HUES6 (cell line): Measurements from ENCODE around the gene HK3.

ENCODE experiments used
- H3K27ac ChIP-seq: 2 replicates; pipeline ENCODE4 v1.7.0; 2013; ENCODE audit warnings: low read depth, mild to moderate bottlenecking, low read length, inconsistent platforms
- H3K27me3 ChIP-seq: 2 replicates; pipeline ENCODE4 v1.6.1; 2013; ENCODE audit warnings: low read length; ENCODE audit not compliant: control insufficient read depth, insufficient read depth
- H3K36me3 ChIP-seq: 2 replicates; pipeline ENCODE4 v1.6.1; 2013; ENCODE audit warnings: low read length; ENCODE audit not compliant: control insufficient read depth, insufficient read depth
- H3K4me1 ChIP-seq: 2 replicates; pipeline ENCODE4 v1.6.1; 2013; ENCODE audit warnings: low read length; ENCODE audit not compliant: control insufficient read depth, insufficient read depth
- H3K4me3 ChIP-seq: 2 replicates; pipeline ENCODE4 v1.5.1; 2013; ENCODE audit warnings: low read depth, low read length
- H3K9ac ChIP-seq: one replicate; pipeline ENCODE4 v1.6.1; 2013; ENCODE audit warnings: mild to moderate bottlenecking, low read length
- H3K9me3 ChIP-seq: 2 replicates; pipeline ENCODE4 v1.6.1; 2013; ENCODE audit warnings: low read depth, low read length; ENCODE audit not compliant: control insufficient read depth, insufficient read depth

The HK3 gene

GRCh38 chr5:176899296-176899891 is at the start of gene HK3:
HK3 (minus strand) TSS chr5:176899346; CDS start chr5:176896159, 3,187 bp downstream.
- no peak within 1 kb of the TSS for H3K9ac ChIP-seq
- H3K4me1 ChIP-seq = no peaks in the 10 kb centered on the region; the same call in 1 of the 2 replicates
- no peak within 1 kb of the TSS for H3K27ac ChIP-seq
- no peaks in the 10 kb centered on the region for H3K9me3 ChIP-seq
- no peaks in the 10 kb centered on the region for H3K27me3 ChIP-seq
- H3K36me3 ChIP-seq = peaks cover 33% of the 10 kb centered on the region
- H3K4me3 ChIP-seq = no peak within 1 kb of the TSS

GRCh38 chr5:176948458-176948857 is 49.3 kb upstream of the HK3 start:
- Histone ChIP-seq H3K27me3 (no peaks in the 10 kb centered on the region), H3K36me3 (peaks cover 55% of the 10 kb centered on the region), H3K9me3 (no peaks in the 10 kb centered on the region), H3K27ac (no peak overlapping the region), H3K4me1 (peaks cover 23% of the 10 kb centered on the region), H3K9ac (no peak overlapping the region), H3K4me3 (no peak overlapping the region)

GRCh38 chr5:176947847-176948246 is 48.7 kb upstream of the HK3 start:
- Histone ChIP-seq H3K4me3 (no peak overlapping the region), H3K27ac (no peak overlapping the region), H3K4me1 (peaks cover 29% of the 10 kb centered on the region), H3K36me3 (peaks cover 57% of the 10 kb centered on the region), H3K9me3 (no peaks in the 10 kb centered on the region), H3K9ac (no peak overlapping the region), H3K27me3 (no peaks in the 10 kb centered on the region)

- Histone ChIP-seq H3K27ac (peak overlapping the region; percentile 94), H3K27me3 (no peaks in the 10 kb centered on the region), H3K9me3 (no peaks in the 10 kb centered on the region), H3K36me3 (peaks cover 57% of the 10 kb centered on the region), H3K9ac (peak overlapping the region; percentile 65), H3K4me1 (peaks cover 37% of the 10 kb centered on the region), H3K4me3 (peak overlapping the region; percentile 10; the same call in 1 of the 2 replicates)
Observed at GRCh38 chr5:176944268-176944667, 45.1 kb upstream of the HK3 start.

GRCh38 chr5:176943816-176944215 is 44.7 kb upstream of the HK3 start:
- peaks cover 56% of the 10 kb centered on the region for H3K36me3 ChIP-seq
- peak overlapping the region; percentile 94 for H3K27ac ChIP-seq
- peaks cover 37% of the 10 kb centered on the region for H3K4me1 ChIP-seq

GRCh38 chr5:176941951-176942350 is 42.8 kb upstream of the HK3 start:
- no peak overlapping the region for H3K9ac ChIP-seq
- peaks cover 52% of the 10 kb centered on the region for H3K36me3 ChIP-seq
- H3K27me3 ChIP-seq = no peaks in the 10 kb centered on the region
- no peak overlapping the region for H3K4me3 ChIP-seq
- H3K9me3 ChIP-seq = no peaks in the 10 kb centered on the region
- no peak overlapping the region for H3K27ac ChIP-seq
- H3K4me1 ChIP-seq = peaks cover 32% of the 10 kb centered on the region

More at GRCh38 chr5:176943816-176944215, 44.7 kb upstream of the HK3 start:
- H3K9ac ChIP-seq = peak overlapping the region; percentile 65
- peak overlapping the region; percentile 10; the same call in 1 of the 2 replicates for H3K4me3 ChIP-seq
- H3K27me3 ChIP-seq = no peaks in the 10 kb centered on the region
- no peaks in the 10 kb centered on the region for H3K9me3 ChIP-seq

- Histone ChIP-seq H3K27me3 (no peaks in the 10 kb centered on the region), H3K4me3 (no peak overlapping the region), H3K9me3 (no peaks in the 10 kb centered on the region), H3K27ac (no peak overlapping the region), H3K9ac (no peak overlapping the region), H3K4me1 (peaks cover 13% of the 10 kb centered on the region), H3K36me3 (peaks cover 63% of the 10 kb centered on the region)
Observed at GRCh38 chr5:176938472-176938871, 39.3 kb upstream of the HK3 start.

- Histone ChIP-seq H3K9me3 (no peaks in the 10 kb centered on the region), H3K27ac (no peak overlapping the region), H3K9ac (no peak overlapping the region), H3K36me3 (peaks cover 66% of the 10 kb centered on the region), H3K4me3 (no peak overlapping the region), H3K27me3 (no peaks in the 10 kb centered on the region), H3K4me1 (no peaks in the 10 kb centered on the region)
Observed at GRCh38 chr5:176935017-176935416, 35.9 kb upstream of the HK3 start.

GRCh38 chr5:176934309-176934930 is 35.3 kb upstream of the HK3 start:
- Histone ChIP-seq H3K27me3 (no peaks in the 10 kb centered on the region), H3K4me3 (no peak overlapping the region), H3K9me3 (no peaks in the 10 kb centered on the region), H3K4me1 (no peaks in the 10 kb centered on the region), H3K9ac (no peak overlapping the region), H3K36me3 (peaks cover 66% of the 10 kb centered on the region), H3K27ac (no peak overlapping the region)

GRCh38 chr5:176929654-176930053 is 30.5 kb upstream of the HK3 start:
- Histone ChIP-seq H3K27me3 (no peaks in the 10 kb centered on the region), H3K4me1 (no peaks in the 10 kb centered on the region), H3K4me3 (no peak overlapping the region), H3K9ac (no peak overlapping the region), H3K9me3 (no peaks in the 10 kb centered on the region), H3K27ac (no peak overlapping the region), H3K36me3 (peaks cover 51% of the 10 kb centered on the region)

GRCh38 chr5:176927562-176927961 is 28.4 kb upstream of the HK3 start:
- peaks cover 35% of the 10 kb centered on the region for H3K36me3 ChIP-seq
- H3K4me3 ChIP-seq = no peak overlapping the region
- no peak overlapping the region for H3K9ac ChIP-seq
- H3K27ac ChIP-seq = no peak overlapping the region
- no peaks in the 10 kb centered on the region for H3K9me3 ChIP-seq
- H3K4me1 ChIP-seq = no peaks in the 10 kb centered on the region
- H3K27me3 ChIP-seq = no peaks in the 10 kb centered on the region
